Panc1 (cell line): ENCODE results near the gene ORC5. TPM values are rescaled to one million over a fixed set of nuclear protein-coding genes. Genes with fewer than 3 reads are reported as not detected.

Experiments
- ATAC-seq: fragments of 200-7000 bp; cut with Tn5 transposase; 2 replicates; pipeline ENCODE4 v1.9.1; 2020; ENCODE audit warnings: mild to moderate bottlenecking, moderate library complexity
- BruUV-seq: library from RNA; stranded (reverse); fragments of 400-500 nt; replicated peaks from 2 replicates; lab custom pipeline; 2021; lab: Mats Ljungman, UMichigan
- CTCF ChIA-PET: fragments of 300-600 bp; sonication (Branson Sonifier 250); formaldehyde crosslinking; loops from one replicate; lab custom pipeline; 2022; ENCODE audit warnings: antibody characterized with exemption; lab: Charles Lee
- POLR2A ChIA-PET: fragments of 300-600 bp; sonication (Branson Sonifier 250); formaldehyde crosslinking; loops from one replicate; lab custom pipeline; 2022; ENCODE audit warnings: antibody characterized with exemption; lab: Charles Lee
- DNase-seq: peaks from one replicate; pipeline ENCODE4 v3.0.0-alpha.2; 2010; ENCODE audit warnings: low read depth, low spot score
- H3K27ac ChIP-seq: 2 replicates; pipeline ENCODE4 v1.5.1; 2011; ENCODE audit warnings: mild to moderate bottlenecking, low read length, inconsistent platforms
- H3K27me3 ChIP-seq: fragments of 200-500 bp; sonication (Bioruptor generic); 2 replicates; pipeline ENCODE4 v1.6.0; 2014; ENCODE audit warnings: low read length, inconsistent platforms; ENCODE audit not compliant: control insufficient read depth, insufficient read depth
- H3K36me3 ChIP-seq: fragments of 200-500 bp; sonication (Bioruptor generic); 2 replicates; pipeline ENCODE4 v1.5.1; 2014; ENCODE audit warnings: inconsistent platforms, mild to moderate bottlenecking, low read length, moderate library complexity; ENCODE audit not compliant: control insufficient read depth, insufficient read depth
- H3K4me1 ChIP-seq: 2 replicates; pipeline ENCODE4 v1.5.1; 2011; ENCODE audit warnings: inconsistent platforms, mild to moderate bottlenecking, low read length, moderate library complexity; ENCODE audit not compliant: control insufficient read depth, insufficient read depth
- H3K4me3 ChIP-seq, 2 experiments: 2 replicates each; pipeline ENCODE4 v1.5.1; 2011 to 2012; ENCODE audit warnings: low read depth in 2 of 2, low read length in 2 of 2, mild to moderate bottlenecking in 2 of 2, inconsistent platforms in 1 of 2, moderate library complexity in 1 of 2
- H3K9me3 ChIP-seq: fragments of 200-500 bp; sonication (Bioruptor generic); 2 replicates; pipeline ENCODE4 v1.5.1; 2014; ENCODE audit warnings: low read depth, mild to moderate bottlenecking, inconsistent platforms, low read length, moderate library complexity; ENCODE audit not compliant: control insufficient read depth, insufficient read depth
- CTCF ChIP-seq: fragments of 450-650 bp; IDR thresholded peaks from 2 replicates; pipeline ENCODE4 v1.5.1; 2017; ENCODE audit warnings: mild to moderate bottlenecking
- POLR2AphosphoS5 ChIP-seq: IDR thresholded peaks from 2 replicates; pipeline ENCODE4 v1.6.1; 2012; ENCODE audit warnings: mild to moderate bottlenecking, low read depth, low read length, moderate library complexity
- SIN3A ChIP-seq: IDR thresholded peaks from 2 replicates; pipeline ENCODE4 v1.6.1; 2012; ENCODE audit warnings: low read depth, mild to moderate bottlenecking, low read length, moderate library complexity, borderline replicate concordance; ENCODE audit not compliant: insufficient read depth
- TCF7L2 ChIP-seq: IDR thresholded peaks from 2 replicates; pipeline ENCODE4 v1.6.1; 2011; ENCODE audit warnings: mild to moderate bottlenecking, low read depth, low read length, inconsistent platforms
- in situ Hi-C: cut with HindIII; loops from 2 replicates; pipeline ENCODE4 v1.10.0; 2016; ENCODE audit warnings: low sequenced_read_pairs, low pct_unique_long_range_greater_than_20kb
- intact Hi-C: fragments of 100-400 bp; cut with micrococcal nuclease; formaldehyde crosslinking; loops from one replicate; pipeline ENCODE4 v1.10.0; 2022; ENCODE audit not compliant: unreplicated experiment
- total RNA-seq: library from RNA; stranded (reverse); gene quantifications from one replicate; pipeline ENCODE4 v1.2.1, GENCODE V29; 2021; ENCODE audit not compliant: unreplicated experiment
- TF ChIP-seq, protein P1 (sequence below), 2 experiments: IDR thresholded peaks; 2 replicates each; pipeline ENCODE4 v1.6.1; 2011 to 2012; ENCODE audit warnings: low read depth in 2 of 2, control low read depth in 1 of 2, low read length in 1 of 2, mild to moderate bottlenecking in 1 of 2, moderate library complexity in 1 of 2; ENCODE audit not compliant: insufficient read depth in 1 of 2

The ORC5 gene
- total RNA-seq, 1 experiment from 2014 or later: 24.6 TPM

GRCh38 chr7:104176332-104176731 lies 31.5 kb downstream of the ORC5 start:
- H3K27ac ChIP-seq: no peak overlapping the region
- DNase-seq (no peak), ATAC-seq (no peak)
- H3K36me3 ChIP-seq: peaks cover 2% of the 10 kb centered on the region; the same call in 1 of the 2 replicates
- CTCF ChIA-PET: no interaction called here
- peaks cover 20% of the 10 kb centered on the region; the same call in 1 of the 2 replicates for H3K9me3 ChIP-seq
- no peaks in the 10 kb centered on the region for H3K4me1 ChIP-seq
- H3K4me3 ChIP-seq: no peak overlapping the region
- POLR2A ChIA-PET: no interaction called here
- no peak for TF ChIP-seq TCF7L2
- TF ChIP-seq, protein P1, sequence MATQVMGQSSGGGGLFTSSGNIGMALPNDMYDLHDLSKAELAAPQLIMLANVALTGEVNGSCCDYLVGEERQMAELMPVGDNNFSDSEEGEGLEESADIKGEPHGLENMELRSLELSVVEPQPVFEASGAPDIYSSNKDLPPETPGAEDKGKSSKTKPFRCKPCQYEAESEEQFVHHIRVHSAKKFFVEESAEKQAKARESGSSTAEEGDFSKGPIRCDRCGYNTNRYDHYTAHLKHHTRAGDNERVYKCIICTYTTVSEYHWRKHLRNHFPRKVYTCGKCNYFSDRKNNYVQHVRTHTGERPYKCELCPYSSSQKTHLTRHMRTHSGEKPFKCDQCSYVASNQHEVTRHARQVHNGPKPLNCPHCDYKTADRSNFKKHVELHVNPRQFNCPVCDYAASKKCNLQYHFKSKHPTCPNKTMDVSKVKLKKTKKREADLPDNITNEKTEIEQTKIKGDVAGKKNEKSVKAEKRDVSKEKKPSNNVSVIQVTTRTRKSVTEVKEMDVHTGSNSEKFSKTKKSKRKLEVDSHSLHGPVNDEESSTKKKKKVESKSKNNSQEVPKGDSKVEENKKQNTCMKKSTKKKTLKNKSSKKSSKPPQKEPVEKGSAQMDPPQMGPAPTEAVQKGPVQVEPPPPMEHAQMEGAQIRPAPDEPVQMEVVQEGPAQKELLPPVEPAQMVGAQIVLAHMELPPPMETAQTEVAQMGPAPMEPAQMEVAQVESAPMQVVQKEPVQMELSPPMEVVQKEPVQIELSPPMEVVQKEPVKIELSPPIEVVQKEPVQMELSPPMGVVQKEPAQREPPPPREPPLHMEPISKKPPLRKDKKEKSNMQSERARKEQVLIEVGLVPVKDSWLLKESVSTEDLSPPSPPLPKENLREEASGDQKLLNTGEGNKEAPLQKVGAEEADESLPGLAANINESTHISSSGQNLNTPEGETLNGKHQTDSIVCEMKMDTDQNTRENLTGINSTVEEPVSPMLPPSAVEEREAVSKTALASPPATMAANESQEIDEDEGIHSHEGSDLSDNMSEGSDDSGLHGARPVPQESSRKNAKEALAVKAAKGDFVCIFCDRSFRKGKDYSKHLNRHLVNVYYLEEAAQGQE (IDR thresholded peaks at IDR 0.05; ENCODE audit: insufficient read depth in 1 of 2, low read depth in 2 of 2, low read length in 1 of 2): no peak
- TF ChIP-seq SIN3A: no peak
- TF ChIP-seq POLR2AphosphoS5: no peak
- TF ChIP-seq CTCF: no peak
- intact Hi-C loops: no loop called here
- BruUV-seq: no TSS peak
- in situ Hi-C loops: no loop called here
- no peaks in the 10 kb centered on the region for H3K27me3 ChIP-seq

- POLR2A ChIA-PET: no interaction called here
- CTCF ChIA-PET: no interaction called here
Observed at GRCh38 chr7:104175361-104175984, 32.3 kb downstream of the ORC5 start.

More at GRCh38 chr7:104175361-104175984, 32.3 kb downstream of the ORC5 start:
- Histone ChIP-seq H3K4me1 (no peaks in the 10 kb centered on the region), H3K4me3 (no peak overlapping the region), H3K9me3 (peaks cover 16% of the 10 kb centered on the region; the same call in 1 of the 2 replicates), H3K36me3 (peaks cover 2% of the 10 kb centered on the region; the same call in 1 of the 2 replicates), H3K27me3 (no peaks in the 10 kb centered on the region), H3K27ac (no peak overlapping the region)
- ATAC-seq (no peak), DNase-seq (no peak)
- TF ChIP-seq, protein P1 (IDR thresholded peaks at IDR 0.05; ENCODE audit: insufficient read depth in 1 of 2, low read depth in 2 of 2, low read length in 1 of 2): no peak
- TF ChIP-seq SIN3A (no peak), CTCF (no peak), TCF7L2 (no peak), POLR2AphosphoS5 (no peak)
- intact Hi-C loops: no loop called here
- no TSS peak for BruUV-seq
- in situ Hi-C loops: no loop called here
